ENCODE measurements around the gene PUM2.

PUM2 gene

GRCh38 chr2:20218331-20219320 lies 132.0 kb downstream of the PUM2 start:
- DNase-seq (ENCODE audit: low read depth in 1 of 2, low spot score in 1 of 2), result no peak

GRCh38 chr2:20217041-20217970 lies 133.3 kb downstream of the PUM2 start:
- DNase-seq (ENCODE audit: low read depth in 1 of 2, low spot score in 1 of 2), result no peak

- no peak for DNase-seq (ENCODE audit: low read depth in 1 of 2, low spot score in 1 of 2)
Measured at GRCh38 chr2:20216130-20217025, 134.3 kb downstream of the PUM2 start.

- no peak for DNase-seq (ENCODE audit: low read depth in 1 of 2, low spot score in 1 of 2)
Measured at GRCh38 chr2:20215183-20216040, 135.2 kb downstream of the PUM2 start.

GRCh38 chr2:20214566-20215182 lies 136.0 kb downstream of the PUM2 start:
- no peak for DNase-seq (ENCODE audit: low read depth in 1 of 2, low spot score in 1 of 2)

- no peak for DNase-seq (ENCODE audit: low read depth in 1 of 2, low spot score in 1 of 2)
Measured at GRCh38 chr2:20213651-20214565, 136.7 kb downstream of the PUM2 start.

- DNase-seq (ENCODE audit: low read depth in 1 of 2, low spot score in 1 of 2), result no peak
Measured at GRCh38 chr2:20212871-20213503, 137.7 kb downstream of the PUM2 start.

GRCh38 chr2:20212459-20212870 lies 138.2 kb downstream of the PUM2 start:
- no peak for DNase-seq (ENCODE audit: low read depth in 1 of 2, low spot score in 1 of 2)

GRCh38 chr2:20211860-20212458 lies 138.7 kb downstream of the PUM2 start:
- no peak for DNase-seq (ENCODE audit: low read depth in 1 of 2, low spot score in 1 of 2)

- no peak for DNase-seq (ENCODE audit: low read depth in 1 of 2, low spot score in 1 of 2)
Measured at GRCh38 chr2:20211420-20211819, 139.2 kb downstream of the PUM2 start.

- DNase-seq (ENCODE audit: low read depth in 1 of 2, low spot score in 1 of 2), result no peak
Measured at GRCh38 chr2:20210462-20210861, 140.2 kb downstream of the PUM2 start.

- no peak for DNase-seq (ENCODE audit: low read depth in 1 of 2, low spot score in 1 of 2)
Measured at GRCh38 chr2:20209373-20210109, 141.1 kb downstream of the PUM2 start.

GRCh38 chr2:20208476-20208859 lies 142.2 kb downstream of the PUM2 start:
- no peak for DNase-seq (ENCODE audit: low read depth in 1 of 2, low spot score in 1 of 2)

GRCh38 chr2:20207051-20207450 lies 143.6 kb downstream of the PUM2 start:
- DNase-seq (ENCODE audit: low read depth in 1 of 2, low spot score in 1 of 2), result no peak

- no peak for DNase-seq (ENCODE audit: low read depth in 1 of 2, low spot score in 1 of 2)
Measured at GRCh38 chr2:20205915-20206524, 144.6 kb downstream of the PUM2 start.

GRCh38 chr2:20205069-20205468 lies 145.6 kb downstream of the PUM2 start:
- no peak for DNase-seq (ENCODE audit: low read depth in 1 of 2, low spot score in 1 of 2)
